Calu3 (cell line): Measurements from ENCODE around the gene RHOBTB3. TPM values are rescaled to one million over a fixed set of nuclear protein-coding genes. Genes with fewer than 3 reads are reported as not detected.

Experiments
- BruUV-seq: library from RNA; stranded (reverse); fragments of 400-500 nt; replicated peaks from 2 replicates; lab custom pipeline; 2021; lab: Mats Ljungman, UMichigan
- CTCF ChIA-PET: fragments of 300-600 bp; sonication (Branson Sonifier 250); formaldehyde crosslinking; loops from one replicate; lab custom pipeline; 2022; ENCODE audit warnings: antibody characterized with exemption; lab: Charles Lee
- DNase-seq: peaks from one replicate; pipeline ENCODE4 v3.0.0; 2022
- H3K27ac Mint-ChIP-seq: one replicate; pipeline ENCODE4 v1.8.0; 2022; ENCODE audit warnings: mixed read lengths; ENCODE audit not compliant: unreplicated experiment
- H3K27me3 Mint-ChIP-seq: one replicate; pipeline ENCODE4 v1.8.0; 2022; ENCODE audit warnings: mixed read lengths; ENCODE audit not compliant: unreplicated experiment
- H3K36me3 Mint-ChIP-seq: one replicate; pipeline ENCODE4 v1.8.0; 2022; ENCODE audit warnings: mild to moderate bottlenecking, moderate library complexity, mixed read lengths; ENCODE audit not compliant: insufficient read depth, unreplicated experiment
- H3K4me1 Mint-ChIP-seq: one replicate; pipeline ENCODE4 v1.8.0; 2022; ENCODE audit warnings: mild to moderate bottlenecking, low read depth, mixed read lengths; ENCODE audit not compliant: unreplicated experiment
- H3K4me3 Mint-ChIP-seq: one replicate; pipeline ENCODE4 v1.8.0; 2022; ENCODE audit warnings: mild to moderate bottlenecking, low read depth, moderate library complexity, mixed read lengths; ENCODE audit not compliant: unreplicated experiment
- H3K9me3 Mint-ChIP-seq: one replicate; pipeline ENCODE4 v1.8.0; 2022; ENCODE audit warnings: low read depth, mixed read lengths; ENCODE audit not compliant: unreplicated experiment
- CTCF ChIP-seq: fragments of 200-600 bp; IDR thresholded peaks from one replicate; pipeline ENCODE4 v1.8.0; 2022; ENCODE audit warnings: antibody characterized with exemption; ENCODE audit not compliant: unreplicated experiment
- intact Hi-C: fragments of 100-400 bp; cut with micrococcal nuclease; formaldehyde crosslinking; loops from one replicate; pipeline ENCODE4 v1.10.0; 2022; ENCODE audit not compliant: unreplicated experiment
- total RNA-seq: library from RNA; stranded (reverse); gene quantifications from 2 replicates; pipeline ENCODE4 v1.2.3, GENCODE V29; 2022

The RHOBTB3 gene
- total RNA-seq, 1 experiment from 2014 or later = 41.1 TPM

GRCh38 chr5:95729115-95730010 is 1.8 kb upstream of the RHOBTB3 start:
- Mint-ChIP-seq H3K27ac (peak overlapping the region; percentile 79), H3K4me1 (peaks cover 42% of the 10 kb centered on the region), H3K9me3 (no peaks in the 10 kb centered on the region), H3K4me3 (peak overlapping the region; percentile 95), H3K36me3 (peaks cover 20% of the 10 kb centered on the region), H3K27me3 (no peaks in the 10 kb centered on the region)
- DNase-seq = no peak
- BruUV-seq = no TSS peak
- CTCF ChIA-PET = interaction anchor here (1.6 kb wide), 1 partner anchor 11 kb away, joined by 5 read pairs; no protein-coding TSS in a partner anchor
- no peak for TF ChIP-seq CTCF
- intact Hi-C loops = loop anchor here (2.0 to 5.0 kb wide), 2 partner anchors 65 to 82 kb away; partner anchors contain the start of gene RFESD

- Mint-ChIP-seq H3K36me3 (peaks cover 24% of the 10 kb centered on the region), H3K4me1 (peaks cover 50% of the 10 kb centered on the region), H3K4me3 (peak overlapping the region; percentile 95), H3K9me3 (no peaks in the 10 kb centered on the region), H3K27ac (peak overlapping the region; percentile 79), H3K27me3 (no peaks in the 10 kb centered on the region)
- DNase-seq = no peak
- TF ChIP-seq CTCF = no peak
- BruUV-seq = no TSS peak
- CTCF ChIA-PET = interaction anchor here (0.9 to 1.6 kb wide), 3 partner anchors 12 to 93 kb away, joined by 3 to 5 read pairs (median 3); no protein-coding TSS in a partner anchor
- intact Hi-C loops = loop anchor here (2.0 to 5.0 kb wide), 2 partner anchors 65 to 83 kb away; partner anchors contain the start of gene RFESD
Observed at GRCh38 chr5:95730011-95730700, 980 bp upstream of the RHOBTB3 start.

- H3K9me3 Mint-ChIP-seq = no peaks in the 10 kb centered on the region
- peaks cover 26% of the 10 kb centered on the region for H3K36me3 Mint-ChIP-seq
- H3K4me3 Mint-ChIP-seq = peak overlapping the region; percentile 95
- TF ChIP-seq CTCF = no peak
- CTCF ChIA-PET = interaction anchor here (0.6 to 1.0 kb wide), 4 partner anchors 10 to 112 kb away, joined by 3 to 7 read pairs (median 4); partner anchors contain the start of gene RFESD
- H3K27ac Mint-ChIP-seq = peak overlapping the region; percentile 86
- intact Hi-C loops = loop anchor here (2.0 to 5.0 kb wide), 2 partner anchors 67 to 85 kb away; partner anchors contain the start of gene RFESD
- DNase-seq = peak; percentile 50
- H3K4me1 Mint-ChIP-seq = peaks cover 52% of the 10 kb centered on the region
- H3K27me3 Mint-ChIP-seq = no peaks in the 10 kb centered on the region
- no TSS peak for BruUV-seq
Observed at GRCh38 chr5:95731571-95732554, 727 bp downstream of the RHOBTB3 start.
